IgD-negative memory B cell (primary cell): ENCODE data around the gene KLHL25. TPM values are rescaled to one million over a fixed set of nuclear protein-coding genes. Genes with fewer than 3 reads are reported as not detected.
"Not testable (repeated sequence)": the region's sequence is repeated elsewhere in the genome, so short reads cannot be mapped to it uniquely, and the experiment has no call there.

Source experiments
- H3K27ac Mint-ChIP-seq, 3 donors: one replicate each; pipeline ENCODE4 v1.8.0; 2020 to 2022; ENCODE audit warnings: mild to moderate bottlenecking in 3 of 3, mixed read lengths in 3 of 3, moderate library complexity in 1 of 3
- H3K27me3 Mint-ChIP-seq: one replicate; pipeline ENCODE4 v1.8.0; 2021; ENCODE audit warnings: mixed read lengths
- H3K36me3 Mint-ChIP-seq: one replicate; pipeline ENCODE4 v1.8.0; 2020; ENCODE audit warnings: mild to moderate bottlenecking, mixed read lengths
- H3K4me1 Mint-ChIP-seq, 3 donors: one replicate each; pipeline ENCODE4 v1.8.0; 2020 to 2022; ENCODE audit warnings: mixed read lengths in 3 of 3, mild to moderate bottlenecking in 1 of 3
- H3K4me3 Mint-ChIP-seq, 4 donors: one replicate each; pipeline ENCODE4 v1.8.0; 2020 to 2022; ENCODE audit warnings: mild to moderate bottlenecking in 4 of 4, mixed read lengths in 4 of 4, moderate library complexity in 3 of 4
- H3K9me3 Mint-ChIP-seq, 3 donors: one replicate each; pipeline ENCODE4 v1.8.0; 2020 to 2021; ENCODE audit warnings: mixed read lengths in 3 of 3, mild to moderate bottlenecking in 1 of 3
- polyA plus RNA-seq: library from polyadenylated mRNA; unstranded; fragments of 300-500 nt; fragmentation: Illumina TruSeq; gene quantifications from one replicate; pipeline ENCODE4 v1.2.3, GENCODE V29; 2021

KLHL25 gene, protein sequence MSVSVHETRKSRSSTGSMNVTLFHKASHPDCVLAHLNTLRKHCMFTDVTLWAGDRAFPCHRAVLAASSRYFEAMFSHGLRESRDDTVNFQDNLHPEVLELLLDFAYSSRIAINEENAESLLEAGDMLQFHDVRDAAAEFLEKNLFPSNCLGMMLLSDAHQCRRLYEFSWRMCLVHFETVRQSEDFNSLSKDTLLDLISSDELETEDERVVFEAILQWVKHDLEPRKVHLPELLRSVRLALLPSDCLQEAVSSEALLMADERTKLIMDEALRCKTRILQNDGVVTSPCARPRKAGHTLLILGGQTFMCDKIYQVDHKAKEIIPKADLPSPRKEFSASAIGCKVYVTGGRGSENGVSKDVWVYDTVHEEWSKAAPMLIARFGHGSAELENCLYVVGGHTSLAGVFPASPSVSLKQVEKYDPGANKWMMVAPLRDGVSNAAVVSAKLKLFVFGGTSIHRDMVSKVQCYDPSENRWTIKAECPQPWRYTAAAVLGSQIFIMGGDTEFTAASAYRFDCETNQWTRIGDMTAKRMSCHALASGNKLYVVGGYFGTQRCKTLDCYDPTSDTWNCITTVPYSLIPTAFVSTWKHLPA
- polyA plus RNA-seq = 0.60 TPM

DNA sequence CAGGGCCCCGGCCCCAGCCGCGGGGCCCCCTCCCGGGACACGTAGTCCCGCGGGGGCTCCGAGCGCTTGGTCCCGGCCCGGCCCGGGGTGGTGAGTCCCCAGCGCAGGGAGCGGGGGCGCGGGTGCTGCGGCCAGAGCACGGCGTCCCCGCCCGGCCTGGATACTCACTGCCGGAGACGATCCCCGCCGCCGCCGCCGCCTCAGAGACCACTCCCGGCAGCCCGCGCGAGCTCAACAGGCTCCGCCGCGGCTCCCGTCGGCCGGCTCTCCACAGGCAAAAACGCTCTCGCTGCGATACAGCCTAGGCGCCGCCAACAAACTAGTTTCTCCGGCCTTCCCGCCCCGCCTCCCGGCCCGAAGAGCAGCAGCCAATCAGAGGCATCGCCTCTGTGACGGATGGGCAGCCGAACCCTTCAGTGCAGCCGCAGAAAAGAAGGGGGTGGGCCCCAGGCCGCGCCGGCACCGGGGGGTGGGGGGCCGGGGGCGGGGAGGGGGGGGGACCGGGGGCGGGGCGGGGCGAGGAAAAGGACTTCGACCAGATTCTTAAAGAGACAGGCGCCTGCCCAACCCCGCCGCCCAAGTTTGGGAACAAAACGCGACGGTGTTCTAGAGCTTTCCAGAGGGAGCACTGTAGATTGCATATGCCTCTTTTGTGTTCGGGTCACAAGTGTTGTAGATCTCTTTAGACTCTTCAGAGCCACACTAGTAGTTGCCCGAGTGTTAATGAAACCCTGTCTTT, at the start of gene KLHL25:
Gene KLHL25, minus strand, starts transcription at position 328 of the 739 bp plus-strand sequence. CDS start 25,115 bp downstream, outside the sequence.
- H3K36me3 Mint-ChIP-seq = no peaks in the 10 kb centered on the region
- no peaks in the 10 kb centered on the region for H3K27me3 Mint-ChIP-seq
- peak within 1 kb of the TSS; percentile 88 to 97 (median 92) for H3K4me3 Mint-ChIP-seq
- H3K4me1 Mint-ChIP-seq = peaks cover 14 to 19% (median 19%) of the 10 kb centered on the region in 3 donors
- peaks cover 0 to 3% (median 0%) of the 10 kb centered on the region in 3 donors for H3K9me3 Mint-ChIP-seq
- peak within 1 kb of the TSS; percentile 38 to 78 (median 70) for H3K27ac Mint-ChIP-seq

DNA sequence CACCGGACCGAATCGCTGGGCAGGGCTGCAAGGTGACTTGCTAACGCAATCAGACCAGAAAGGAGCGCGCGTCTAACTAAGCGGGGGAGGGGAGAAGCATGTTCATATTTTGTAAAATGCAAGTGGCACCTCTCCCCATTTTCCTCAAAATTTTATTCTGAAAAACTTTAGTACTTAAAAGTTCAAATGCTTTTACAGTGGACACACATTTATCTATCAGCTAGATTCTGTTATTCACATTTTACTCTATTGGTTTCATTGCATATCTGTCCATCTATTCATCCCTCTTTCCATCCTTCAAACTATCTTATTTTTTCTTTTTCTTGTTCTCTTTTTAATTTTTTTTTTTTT, 46.1 kb upstream of the KLHL25 start:
- no peak overlapping the region for H3K27ac Mint-ChIP-seq
- H3K9me3 Mint-ChIP-seq = peaks cover 0 to under 1% (median 0%) of the 10 kb centered on the region in 3 donors
- H3K36me3 Mint-ChIP-seq = no peaks in the 10 kb centered on the region
- H3K4me3 Mint-ChIP-seq = no peak overlapping the region
- H3K27me3 Mint-ChIP-seq = peaks cover 6% of the 10 kb centered on the region
- no peaks in the 10 kb centered on the region for H3K4me1 Mint-ChIP-seq

DNA sequence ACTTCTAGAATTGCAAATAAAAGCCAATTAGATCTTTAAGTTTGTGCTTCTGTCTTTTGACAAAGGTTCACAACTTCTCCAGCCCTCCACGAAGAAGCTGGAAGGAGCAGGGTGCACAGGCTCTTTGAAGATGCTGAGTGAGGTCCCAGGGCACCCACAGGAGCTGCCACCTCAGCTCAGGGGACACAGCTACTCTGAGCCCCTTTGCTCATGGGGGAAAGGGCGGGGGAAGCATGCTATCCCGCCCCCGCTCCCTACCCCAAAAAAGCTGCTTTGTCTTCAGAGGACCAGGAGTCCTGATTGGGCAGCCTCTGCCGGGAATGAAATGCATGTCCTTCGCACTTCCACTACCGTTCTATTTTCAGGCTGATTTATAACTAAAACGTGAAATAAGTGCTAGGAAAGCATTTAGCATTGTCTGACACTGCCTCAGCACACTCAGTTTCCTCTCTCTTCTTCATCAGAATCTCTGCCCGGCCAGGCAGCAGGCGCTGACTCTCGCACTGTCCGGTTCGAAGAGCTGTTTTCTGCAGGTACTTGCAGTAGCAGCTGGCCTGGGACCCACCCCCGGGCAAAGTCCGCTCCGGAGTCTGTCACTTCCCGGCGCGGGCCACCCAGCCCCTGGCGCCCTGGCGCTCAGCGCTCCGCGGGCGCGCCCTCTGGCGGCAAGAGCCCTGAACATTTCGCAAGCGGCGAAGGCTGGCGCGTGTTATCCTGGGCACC, 45.5 kb upstream of the KLHL25 start:
- Mint-ChIP-seq H3K27ac (no peak overlapping the region), H3K9me3 (no peaks in the 10 kb centered on the region), H3K36me3 (no peaks in the 10 kb centered on the region), H3K4me1 (no peaks in the 10 kb centered on the region), H3K4me3 (peak overlapping the region in 2 of 4 donors; percentile 71 to 91), H3K27me3 (peaks cover 6% of the 10 kb centered on the region)

DNA sequence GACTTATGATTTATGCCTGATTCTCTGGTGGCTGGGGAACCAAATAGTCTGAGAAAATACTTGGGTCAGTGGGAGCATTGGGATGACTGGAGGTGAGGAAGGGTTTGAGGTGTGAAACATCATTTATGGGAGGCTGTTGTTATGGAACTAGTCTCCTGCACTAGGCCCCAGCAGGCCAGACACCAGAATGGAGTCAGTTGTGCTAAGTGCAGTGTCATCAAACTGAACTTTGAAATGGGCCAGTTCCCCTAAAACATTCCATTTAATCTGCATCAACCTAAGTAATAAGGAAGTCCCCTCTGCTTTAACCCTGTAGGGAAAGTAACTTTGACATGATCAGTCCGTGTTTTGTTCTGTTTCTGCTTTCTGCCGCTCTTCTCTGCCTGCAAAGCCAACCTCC, 44.9 kb upstream of the KLHL25 start:
- Mint-ChIP-seq H3K27ac (no peak overlapping the region), H3K4me3 (no peak overlapping the region), H3K27me3 (peaks cover 5% of the 10 kb centered on the region), H3K36me3 (no peaks in the 10 kb centered on the region), H3K9me3 (no peaks in the 10 kb centered on the region), H3K4me1 (no peaks in the 10 kb centered on the region)

DNA sequence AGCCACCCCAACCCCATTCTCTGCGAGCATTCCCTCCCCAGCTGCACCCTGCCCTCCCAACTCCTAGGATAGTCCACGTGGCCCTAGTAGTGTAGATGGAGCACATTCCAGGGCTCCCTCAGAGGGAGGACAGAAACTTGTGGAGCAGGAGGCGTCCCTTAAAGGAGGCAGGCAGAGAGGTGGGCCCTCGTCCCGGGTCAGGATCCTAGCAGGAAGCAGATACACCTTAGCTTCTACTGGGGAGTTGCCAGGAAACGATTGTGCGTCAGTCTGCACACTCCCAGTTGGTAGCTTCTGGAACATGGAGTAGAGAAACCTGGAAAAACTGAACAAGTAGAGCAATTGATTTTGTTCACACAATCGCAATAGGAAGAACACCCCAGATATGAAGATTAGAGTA, 43.9 kb upstream of the KLHL25 start:
- Mint-ChIP-seq H3K27ac (no peak overlapping the region), H3K9me3 (no peaks in the 10 kb centered on the region), H3K4me1 (no peaks in the 10 kb centered on the region), H3K4me3 (no peak overlapping the region), H3K27me3 (peaks cover 5% of the 10 kb centered on the region), H3K36me3 (no peaks in the 10 kb centered on the region)

DNA sequence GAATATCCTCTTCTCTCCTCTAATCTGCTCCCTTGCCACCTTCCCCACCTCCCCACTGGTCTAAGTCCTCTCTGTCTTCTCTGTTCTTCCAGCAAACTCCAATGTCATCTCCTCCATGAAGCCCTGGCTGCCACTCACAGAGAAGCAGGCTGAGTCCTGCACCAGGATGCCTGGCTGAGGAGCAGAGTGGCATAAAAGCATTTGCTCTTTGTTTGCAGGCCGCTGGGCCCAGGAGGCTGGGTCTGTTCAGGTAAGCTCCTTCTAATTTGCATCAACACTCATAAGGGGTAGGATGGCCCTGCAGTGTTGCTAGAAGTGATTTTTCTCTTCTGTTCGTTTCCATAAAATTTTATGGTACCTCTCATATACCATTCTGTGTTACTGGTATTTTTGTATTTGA, 43.2 kb upstream of the KLHL25 start:
- no peaks in the 10 kb centered on the region for H3K36me3 Mint-ChIP-seq
- no peak overlapping the region for H3K27ac Mint-ChIP-seq
- H3K4me3 Mint-ChIP-seq = no peak overlapping the region
- H3K4me1 Mint-ChIP-seq = no peaks in the 10 kb centered on the region
- no peaks in the 10 kb centered on the region for H3K9me3 Mint-ChIP-seq
- peaks cover 7% of the 10 kb centered on the region for H3K27me3 Mint-ChIP-seq

DNA sequence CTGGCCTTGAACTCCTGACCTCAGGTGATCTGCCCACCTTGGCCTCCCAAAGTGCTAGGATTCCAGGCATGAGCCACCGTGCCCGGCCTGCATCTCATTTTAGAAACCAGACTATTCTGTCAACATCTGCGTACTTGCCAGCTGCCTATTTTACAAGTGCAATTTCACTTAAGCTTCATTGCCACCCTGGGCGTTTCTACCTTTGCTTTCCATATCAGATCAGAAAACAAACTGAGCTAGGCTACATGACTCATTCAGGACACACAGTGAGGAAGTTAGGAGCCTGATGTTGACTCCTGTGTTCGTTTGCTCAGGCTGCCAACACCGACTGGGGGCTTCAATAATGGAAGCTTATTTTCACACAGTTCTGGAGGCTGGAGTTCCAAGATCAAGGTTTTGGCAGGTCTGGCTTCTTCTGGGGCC, 42.3 kb upstream of the KLHL25 start:
- no peaks in the 10 kb centered on the region for H3K4me1 Mint-ChIP-seq
- no peaks in the 10 kb centered on the region for H3K9me3 Mint-ChIP-seq
- peaks cover 6% of the 10 kb centered on the region for H3K27me3 Mint-ChIP-seq
- no peak overlapping the region for H3K4me3 Mint-ChIP-seq
- no peak overlapping the region for H3K27ac Mint-ChIP-seq
- H3K36me3 Mint-ChIP-seq = no peaks in the 10 kb centered on the region

DNA sequence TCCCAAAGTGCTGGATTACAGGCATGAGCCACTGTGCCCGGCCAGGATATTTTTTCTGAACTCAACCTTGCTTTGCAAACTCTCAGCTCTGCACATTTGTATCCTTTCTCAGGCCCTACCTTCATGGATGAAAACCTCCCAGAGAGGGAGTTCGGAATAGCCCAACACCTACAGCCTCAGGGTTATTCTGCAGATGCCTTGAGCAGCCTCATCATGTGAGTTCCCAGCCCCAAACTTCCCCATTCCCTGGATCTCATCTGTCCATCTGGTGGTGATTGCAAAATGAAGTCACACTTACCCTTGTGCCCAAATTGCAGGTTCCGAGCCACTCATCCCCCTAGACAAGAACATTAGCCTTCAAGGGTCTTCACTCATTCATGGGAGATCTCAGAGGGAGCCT, 39.9 kb upstream of the KLHL25 start:
- Mint-ChIP-seq H3K36me3 (no peaks in the 10 kb centered on the region), H3K4me1 (no peaks in the 10 kb centered on the region), H3K27me3 (peaks cover 8% of the 10 kb centered on the region), H3K4me3 (peak overlapping the region in 1 of 4 donors; percentile 69), H3K27ac (no peak overlapping the region), H3K9me3 (no peaks in the 10 kb centered on the region)

DNA sequence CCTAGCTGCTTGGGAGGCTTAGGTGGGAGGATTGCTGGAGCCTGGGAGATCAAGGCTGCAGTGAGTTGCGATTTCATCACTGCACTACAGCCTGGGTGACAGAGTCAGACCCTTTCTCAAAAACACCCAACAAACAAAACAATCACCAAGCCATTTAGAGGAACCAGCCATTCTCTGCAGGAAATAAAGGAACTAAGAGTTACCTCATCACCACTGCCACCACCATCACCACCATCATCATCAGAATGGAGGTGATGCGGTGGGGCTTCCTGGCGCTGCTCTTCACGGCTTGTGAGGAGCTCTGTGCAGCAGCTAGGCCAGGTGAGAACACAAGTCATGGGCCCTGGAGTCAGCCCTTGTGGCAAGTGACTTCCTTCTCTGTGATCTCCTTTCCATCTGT, 37.7 kb upstream of the KLHL25 start:
- peak overlapping the region in 1 of 3 donors; percentile 81 for H3K27ac Mint-ChIP-seq
- H3K4me3 Mint-ChIP-seq = no peak overlapping the region
- H3K4me1 Mint-ChIP-seq = no peaks in the 10 kb centered on the region
- no peaks in the 10 kb centered on the region for H3K36me3 Mint-ChIP-seq
- H3K27me3 Mint-ChIP-seq = peaks cover 12% of the 10 kb centered on the region
- no peaks in the 10 kb centered on the region for H3K9me3 Mint-ChIP-seq

DNA sequence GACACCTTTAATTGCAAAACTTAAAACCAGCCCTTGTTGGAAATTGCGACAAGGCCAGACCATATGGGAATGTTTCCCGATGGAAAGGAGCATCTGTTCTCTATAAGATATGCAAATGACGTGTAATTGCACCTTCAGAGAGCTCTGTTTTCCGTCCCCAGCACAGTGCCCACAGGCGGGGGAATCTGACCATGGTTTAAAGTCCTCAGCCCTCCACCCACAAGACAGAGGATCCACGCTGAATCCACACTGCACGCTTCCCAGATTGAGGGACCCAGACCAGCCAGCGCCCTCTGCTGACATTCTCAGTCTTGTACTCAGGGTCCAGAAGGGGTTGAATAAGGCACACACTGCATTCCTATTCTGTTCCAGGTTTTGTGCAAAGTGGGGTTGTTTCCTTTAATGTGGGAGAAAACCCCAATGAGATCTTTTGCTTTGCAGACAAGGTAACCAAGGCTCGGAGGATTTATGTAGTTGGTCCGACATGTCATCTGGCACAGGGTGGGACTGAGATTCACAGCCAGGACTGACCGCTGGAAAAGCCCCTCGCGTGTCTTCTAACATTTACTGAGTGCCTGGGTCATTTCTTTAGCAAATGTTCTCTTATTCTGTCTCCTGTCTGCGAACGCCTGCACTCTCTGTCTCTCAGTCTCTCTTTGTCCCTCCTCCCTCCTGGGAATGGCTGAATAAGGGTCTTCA, 36.8 kb upstream of the KLHL25 start:
- Mint-ChIP-seq H3K4me3 (no peak overlapping the region), H3K27me3 (peaks cover 12% of the 10 kb centered on the region), H3K36me3 (no peaks in the 10 kb centered on the region), H3K4me1 (no peaks in the 10 kb centered on the region), H3K9me3 (no peaks in the 10 kb centered on the region), H3K27ac (no peak overlapping the region)

DNA sequence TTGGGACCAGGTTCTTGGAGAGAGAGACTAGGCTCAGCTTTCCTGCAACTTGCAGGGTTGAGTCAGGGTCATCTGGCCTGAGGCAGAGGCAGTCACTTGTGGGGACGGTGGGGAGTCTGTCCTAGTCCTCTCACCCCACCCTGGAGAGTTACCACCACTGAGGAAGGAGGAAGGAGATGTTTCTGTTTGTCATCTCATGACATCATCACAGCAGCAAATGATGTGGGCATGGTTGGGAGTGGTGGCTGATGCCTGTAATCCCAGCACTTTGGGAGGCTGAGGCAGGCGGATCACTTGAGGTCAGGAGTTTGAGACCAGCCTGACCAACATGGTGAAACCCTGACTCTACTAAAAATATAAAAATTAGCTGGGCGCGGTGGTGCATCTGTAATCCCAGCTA, 35.0 kb upstream of the KLHL25 start:
- H3K27ac Mint-ChIP-seq, H3K9me3 Mint-ChIP-seq, H3K4me3 Mint-ChIP-seq: not testable (repeated sequence)

DNA sequence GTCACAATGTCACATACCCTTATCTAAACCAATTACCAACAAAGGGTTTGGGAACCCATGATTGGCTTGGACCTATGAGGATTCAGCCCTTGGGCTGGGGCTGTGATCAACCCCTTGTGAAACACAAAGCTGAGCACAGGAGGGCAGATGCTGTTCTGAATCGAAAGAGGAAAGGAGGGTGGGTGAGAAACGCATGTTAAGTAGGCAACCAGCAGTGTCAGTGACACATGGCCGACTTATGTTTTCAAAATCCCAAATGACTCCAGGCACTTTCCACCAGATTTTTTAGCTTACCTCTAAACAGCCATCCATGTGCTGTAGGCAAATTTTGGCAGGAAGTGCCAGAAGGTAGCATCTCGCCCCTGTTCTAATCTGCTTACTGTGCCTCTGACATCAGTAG, 34.1 kb upstream of the KLHL25 start:
- Mint-ChIP-seq H3K36me3 (no peaks in the 10 kb centered on the region), H3K27me3 (peaks cover 12% of the 10 kb centered on the region), H3K27ac (no peak overlapping the region), H3K4me3 (no peak overlapping the region), H3K4me1 (no peaks in the 10 kb centered on the region), H3K9me3 (no peaks in the 10 kb centered on the region)

More for the DNA sequence above, 35.0 kb upstream of the KLHL25 start:
- H3K27me3 Mint-ChIP-seq = peaks cover 12% of the 10 kb centered on the region
- not testable (repeated sequence) for H3K36me3 Mint-ChIP-seq, H3K4me1 Mint-ChIP-seq

DNA sequence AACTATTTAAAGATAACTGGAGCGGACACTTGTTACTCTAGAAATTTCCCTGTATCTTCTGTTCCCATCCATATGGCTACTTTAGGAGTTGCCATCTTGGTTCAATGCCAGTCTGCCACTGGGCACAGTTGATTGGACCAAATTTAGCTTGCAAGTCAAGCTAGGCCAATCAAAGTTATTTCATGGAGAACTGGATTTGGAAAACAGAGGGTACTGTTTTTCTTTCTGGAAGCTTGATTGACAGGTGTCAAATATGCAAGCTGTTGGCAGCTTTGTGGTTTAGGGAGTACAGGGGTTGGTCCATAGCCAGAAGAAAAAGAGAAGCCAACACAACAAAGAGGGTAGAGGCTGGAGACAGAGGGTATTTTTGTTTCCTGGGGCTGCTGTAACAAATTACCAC, 33.4 kb upstream of the KLHL25 start:
- Mint-ChIP-seq H3K36me3 (no peaks in the 10 kb centered on the region), H3K4me1 (no peaks in the 10 kb centered on the region), H3K27ac (no peak overlapping the region), H3K9me3 (no peaks in the 10 kb centered on the region), H3K4me3 (no peak overlapping the region), H3K27me3 (peaks cover 10% of the 10 kb centered on the region)

DNA sequence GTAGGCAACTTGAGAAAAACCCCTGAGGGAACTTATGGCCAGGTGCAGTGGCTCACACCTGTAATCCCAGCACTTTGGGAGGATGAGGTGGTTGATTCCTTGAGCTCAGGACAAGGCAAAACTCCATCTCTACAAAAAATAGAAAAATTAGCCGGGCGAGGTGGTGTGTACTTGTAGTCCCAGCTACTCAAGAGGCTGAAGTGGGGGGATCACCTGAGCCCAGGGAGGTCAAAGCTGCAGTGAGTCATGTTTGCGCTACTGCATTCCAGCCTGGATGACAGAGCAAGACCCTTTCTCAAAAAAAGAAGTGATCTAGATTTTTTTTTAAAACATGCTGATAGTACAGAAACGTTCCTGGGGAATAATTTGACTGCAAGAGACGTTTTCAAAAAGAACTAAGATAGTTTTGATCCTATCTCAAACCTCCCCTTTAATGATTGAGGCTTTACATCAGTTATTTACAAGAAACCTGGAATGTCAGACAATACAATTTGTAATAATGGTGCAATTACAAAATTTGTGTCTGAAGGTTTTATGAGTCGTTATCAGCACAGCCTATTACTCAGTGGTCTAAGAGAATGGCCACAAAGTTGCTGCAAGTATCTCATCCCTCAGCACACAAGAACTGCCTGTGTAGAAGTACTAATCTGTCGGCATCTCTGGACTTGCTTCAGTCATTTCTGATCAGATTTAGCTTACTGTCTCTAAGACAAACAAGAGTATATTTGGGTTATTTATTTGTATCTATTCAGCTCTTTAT, 32.2 kb upstream of the KLHL25 start:
- H3K27me3 Mint-ChIP-seq = peaks cover 9% of the 10 kb centered on the region
- H3K4me3 Mint-ChIP-seq = no peak overlapping the region
- H3K4me1 Mint-ChIP-seq = no peaks in the 10 kb centered on the region
- H3K27ac Mint-ChIP-seq = no peak overlapping the region
- H3K36me3 Mint-ChIP-seq = no peaks in the 10 kb centered on the region
- H3K9me3 Mint-ChIP-seq = no peaks in the 10 kb centered on the region
